Measurements from ENCODE around the gene TMEM161B.
A peak's percentile ranks its signal among the peaks of the same experiment; 100 is the strongest.
"Not testable (repeated sequence)": the region's sequence is repeated elsewhere in the genome, so short reads cannot be mapped to it uniquely, and the experiment has no call there.

The TMEM161B gene

DNA sequence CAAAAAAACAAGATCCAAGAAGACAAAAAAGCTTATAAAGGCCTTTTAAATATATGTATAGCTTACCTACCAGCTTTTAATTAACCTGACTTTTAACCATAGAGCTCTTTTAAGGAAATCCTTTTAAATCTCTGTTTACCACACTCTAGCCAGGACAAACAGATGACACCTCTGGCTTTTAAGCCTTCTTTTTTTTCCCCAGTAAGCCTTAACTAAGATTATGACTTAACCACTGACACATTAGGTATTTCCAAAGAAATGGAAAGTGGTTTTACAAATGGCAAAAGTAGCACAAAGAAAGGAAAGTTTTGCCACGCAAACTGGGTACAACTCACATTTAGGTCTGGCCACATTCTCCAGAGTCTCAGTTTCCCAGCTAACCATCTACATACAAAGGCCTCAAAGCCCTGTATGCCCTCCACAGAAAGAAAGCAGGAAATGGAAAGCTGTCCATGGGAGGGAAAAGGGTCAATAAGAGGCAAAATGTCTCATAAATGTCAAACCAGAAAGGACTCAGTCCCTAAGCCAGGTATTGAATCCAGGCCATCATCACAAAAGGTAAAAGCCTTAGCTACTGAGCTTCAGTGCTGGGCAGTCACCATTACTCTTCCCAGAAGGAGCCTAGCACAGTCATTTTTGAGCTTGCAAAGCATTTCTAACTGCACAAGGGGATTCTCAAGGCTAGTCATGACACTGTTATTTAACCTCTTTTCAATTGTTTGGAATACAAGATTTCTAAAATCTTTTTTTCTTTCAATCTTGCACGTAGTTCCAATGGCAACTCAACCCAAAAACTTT lies 19.7 kb downstream of the TMEM161B start:
- peak; percentile 5 to 28 (median 16) for DNase-seq

DNA sequence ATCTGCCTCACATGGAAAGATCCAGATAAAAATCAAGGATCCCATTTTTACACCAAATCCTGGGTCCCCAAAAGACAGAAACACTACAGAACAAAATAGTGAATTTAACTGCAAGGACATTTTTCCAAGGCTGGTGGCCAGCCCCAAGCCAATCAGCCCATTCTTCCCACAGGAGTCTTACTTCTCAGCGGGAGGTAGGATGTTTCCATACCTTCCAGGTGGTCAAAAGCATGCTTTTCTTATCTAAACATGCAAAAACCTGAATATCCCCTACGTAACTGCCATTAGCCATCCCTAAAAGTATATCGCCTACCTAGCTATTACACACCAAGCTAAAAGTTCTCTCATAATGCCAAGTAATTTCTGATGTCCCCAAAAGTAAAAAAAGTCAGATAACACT lies 20.6 kb downstream of the TMEM161B start:
- DNase-seq, result no peak

DNA sequence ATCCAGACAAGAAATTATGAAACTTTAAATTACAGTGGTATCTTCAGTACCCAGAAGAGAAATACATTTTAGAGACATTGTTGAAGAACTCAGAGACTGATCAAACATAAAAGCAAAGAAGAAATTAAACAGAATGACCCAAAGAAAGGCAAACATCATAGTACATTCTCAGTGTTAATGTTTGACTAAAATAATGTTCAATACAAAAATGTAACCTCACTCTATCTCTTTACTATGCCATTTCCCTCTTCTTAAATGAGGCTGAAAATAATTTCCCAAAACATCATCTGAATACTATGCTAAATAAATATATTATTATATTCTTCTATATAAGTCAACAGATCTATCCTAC lies 22.8 kb downstream of the TMEM161B start:
- DNase-seq, result no peak

DNA sequence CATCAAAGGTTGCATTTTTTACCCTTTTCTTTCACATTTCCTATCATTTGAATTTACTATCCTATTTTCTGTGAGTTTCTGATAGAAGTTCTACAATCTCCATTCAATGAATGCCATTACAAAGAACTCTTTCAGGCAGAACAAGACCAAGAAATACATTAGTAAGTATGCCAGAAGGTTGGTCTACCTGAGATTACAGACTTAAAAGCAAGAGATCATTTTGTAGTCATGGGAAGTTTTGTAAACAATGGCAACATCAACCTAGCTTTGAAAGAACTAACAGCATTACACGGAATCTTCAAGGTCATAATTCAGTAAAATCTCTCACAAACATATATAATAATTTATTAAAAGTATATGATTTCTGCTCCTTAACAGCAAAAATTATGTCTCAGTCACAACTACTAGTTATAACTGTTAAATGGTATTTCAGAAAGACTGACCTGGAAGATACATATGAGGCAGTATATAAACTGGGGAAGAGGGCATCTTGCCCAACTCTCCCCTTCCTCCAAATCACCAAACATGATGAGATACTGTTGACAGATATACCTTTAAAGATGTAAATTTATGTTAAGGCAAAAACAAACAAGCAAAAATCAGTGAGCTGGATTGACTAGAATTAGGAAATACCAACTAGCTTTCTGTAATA lies 23.3 kb downstream of the TMEM161B start:
- DNase-seq, result no peak

DNA sequence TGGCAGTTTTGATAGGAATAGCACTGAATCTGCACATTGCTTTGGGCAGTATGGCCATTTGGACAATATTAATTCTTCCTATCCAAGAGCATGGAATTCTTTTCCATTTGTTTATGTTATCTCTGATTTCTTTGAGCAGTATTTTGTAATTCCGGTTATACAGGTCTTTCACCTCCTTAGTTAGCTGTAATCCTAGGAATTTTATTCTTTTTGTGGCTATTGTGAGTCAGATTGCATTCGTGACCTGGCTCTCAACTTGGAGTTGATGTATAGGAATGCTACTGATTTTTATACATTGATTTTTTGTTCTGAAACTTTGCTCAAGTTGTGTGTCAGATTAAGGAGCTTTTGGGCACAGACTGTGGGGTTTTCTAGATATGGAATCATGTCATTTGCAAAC lies 24.0 kb downstream of the TMEM161B start:
- no peak for DNase-seq

DNA sequence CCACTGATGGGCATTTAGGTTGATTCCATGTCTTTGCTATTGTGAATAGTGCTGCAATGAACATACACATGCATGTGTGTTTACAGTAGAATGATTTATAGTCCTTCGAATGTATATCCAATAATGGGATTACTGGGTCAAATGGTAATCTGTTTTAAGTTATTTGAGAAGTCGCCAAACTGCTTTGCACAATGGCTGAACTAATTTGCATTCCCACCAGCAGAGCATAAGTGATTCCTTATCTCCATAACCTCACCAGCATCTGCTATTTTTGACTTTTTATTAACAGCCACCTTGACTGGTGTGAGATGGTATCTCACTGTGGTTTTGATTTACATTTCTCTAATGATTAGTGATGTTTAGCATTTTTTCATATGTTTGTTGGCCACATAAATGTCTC lies 25.2 kb downstream of the TMEM161B start:
- not testable (repeated sequence) for DNase-seq

DNA sequence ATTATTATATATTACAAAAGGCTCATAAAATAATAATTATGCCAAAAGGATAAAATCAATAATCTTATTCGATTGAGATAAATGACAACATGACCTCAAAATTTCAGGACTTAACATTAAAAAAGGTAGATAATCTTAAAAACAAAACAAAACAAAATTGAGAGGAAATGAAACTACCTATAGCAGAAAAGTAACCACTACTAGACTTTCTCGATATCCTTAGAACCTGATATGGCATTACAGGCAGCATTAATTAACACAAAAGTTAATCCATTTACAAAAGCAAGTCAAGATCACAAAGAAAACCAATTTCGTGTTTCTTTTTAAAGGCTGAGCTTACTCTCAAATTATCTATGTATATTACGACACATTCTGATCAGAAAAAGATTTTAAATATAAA lies 29.9 kb downstream of the TMEM161B start:
- no peak for DNase-seq

DNA sequence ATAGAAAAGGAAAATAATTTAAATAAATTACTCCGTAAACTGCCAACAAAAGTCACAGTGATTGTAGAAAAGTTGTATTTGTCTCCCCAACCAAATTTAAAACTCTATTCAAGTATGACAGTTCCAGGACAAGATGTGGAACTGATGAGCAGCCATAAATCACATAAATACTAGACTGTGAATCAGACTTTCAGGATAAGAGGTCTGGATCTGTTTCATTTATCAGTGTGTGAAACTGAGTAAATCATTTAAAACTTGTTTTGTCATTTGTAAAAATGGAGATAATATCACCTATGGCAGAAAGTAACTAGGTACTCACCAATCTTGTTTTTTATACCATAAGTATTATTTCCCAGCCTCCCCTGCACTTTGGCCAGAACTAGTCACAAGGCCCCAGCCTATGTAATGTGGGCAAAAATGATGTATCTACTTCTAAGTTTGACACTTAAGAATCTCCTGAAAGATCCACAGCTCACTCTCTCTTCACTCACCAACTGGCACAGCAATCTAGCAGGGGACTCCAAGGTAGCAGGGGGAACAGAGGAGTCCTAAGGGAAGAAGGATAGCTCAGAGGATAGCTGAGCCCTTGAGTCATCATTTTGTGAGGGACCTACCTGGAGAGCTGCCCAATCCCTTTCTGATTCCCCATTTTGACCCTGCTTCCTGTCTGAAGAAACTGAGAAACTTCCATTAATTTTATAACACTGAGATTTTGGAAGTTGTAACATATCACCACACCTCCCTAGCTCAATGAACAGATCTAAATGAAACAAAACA lies 31.6 kb downstream of the TMEM161B start:
- DNase-seq, result no peak

DNA sequence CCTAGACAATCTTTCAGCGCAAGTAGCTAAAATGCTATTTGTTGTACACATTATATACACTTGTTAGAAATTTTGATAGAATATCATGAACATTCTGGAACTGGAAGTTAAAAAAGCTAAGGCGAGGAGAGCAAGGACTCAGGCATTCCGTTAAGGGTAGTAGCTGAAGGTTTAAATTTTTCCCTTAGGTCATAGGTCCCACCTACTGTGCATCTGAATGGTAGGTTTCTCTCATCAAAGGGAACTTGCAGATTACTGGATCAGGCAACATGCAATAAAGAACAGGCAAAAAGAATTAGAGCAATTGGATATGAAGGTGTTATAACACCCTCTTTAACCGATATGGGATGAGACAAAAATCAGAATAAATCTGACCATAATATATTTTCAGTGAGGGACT lies 32.8 kb downstream of the TMEM161B start:
- DNase-seq, result no peak

DNA sequence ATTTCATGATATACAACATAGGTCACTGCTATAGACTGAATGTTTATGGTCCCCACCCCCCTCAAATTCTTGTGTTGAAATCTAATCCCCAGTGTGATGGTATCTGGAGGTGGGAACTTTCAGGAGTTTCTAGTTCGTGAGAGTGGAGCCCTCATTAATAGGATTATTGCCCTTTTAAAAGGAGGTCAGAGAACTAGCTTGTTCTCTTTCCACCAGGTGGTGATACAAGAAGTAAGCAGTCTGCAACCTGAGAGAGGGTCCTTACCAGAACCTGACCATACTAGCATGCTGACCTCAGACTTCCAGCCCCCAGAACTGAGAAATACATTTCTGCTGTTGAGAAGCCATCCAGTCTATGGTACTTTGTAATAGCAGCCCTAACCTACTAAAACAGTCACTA lies 33.3 kb downstream of the TMEM161B start:
- DNase-seq, result no peak

DNA sequence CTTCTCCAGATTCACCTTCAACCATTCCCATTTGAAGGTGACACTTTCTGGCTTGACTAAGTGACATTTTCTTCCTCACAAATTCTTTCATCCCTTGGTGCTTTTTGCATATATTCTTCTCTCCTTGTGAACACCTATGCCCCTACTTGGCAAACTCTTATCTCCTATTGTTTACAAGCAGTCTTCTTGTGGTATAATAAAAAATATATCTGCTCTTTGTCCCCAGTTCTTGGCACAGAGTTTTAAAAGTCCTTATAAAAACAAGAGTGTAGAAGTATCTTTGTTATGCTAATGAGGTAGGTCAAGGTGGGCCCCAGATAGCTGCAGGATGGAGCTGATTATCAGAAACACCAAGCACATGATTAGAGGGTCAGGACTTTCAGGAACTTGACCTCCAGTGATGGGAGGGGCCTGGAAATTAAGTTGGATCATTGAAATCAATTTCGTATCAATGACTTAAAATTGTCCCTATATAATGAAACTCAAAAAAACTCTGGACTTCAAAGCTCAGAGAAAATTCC lies 38.0 kb downstream of the TMEM161B start:
- DNase-seq, result no peak

DNA sequence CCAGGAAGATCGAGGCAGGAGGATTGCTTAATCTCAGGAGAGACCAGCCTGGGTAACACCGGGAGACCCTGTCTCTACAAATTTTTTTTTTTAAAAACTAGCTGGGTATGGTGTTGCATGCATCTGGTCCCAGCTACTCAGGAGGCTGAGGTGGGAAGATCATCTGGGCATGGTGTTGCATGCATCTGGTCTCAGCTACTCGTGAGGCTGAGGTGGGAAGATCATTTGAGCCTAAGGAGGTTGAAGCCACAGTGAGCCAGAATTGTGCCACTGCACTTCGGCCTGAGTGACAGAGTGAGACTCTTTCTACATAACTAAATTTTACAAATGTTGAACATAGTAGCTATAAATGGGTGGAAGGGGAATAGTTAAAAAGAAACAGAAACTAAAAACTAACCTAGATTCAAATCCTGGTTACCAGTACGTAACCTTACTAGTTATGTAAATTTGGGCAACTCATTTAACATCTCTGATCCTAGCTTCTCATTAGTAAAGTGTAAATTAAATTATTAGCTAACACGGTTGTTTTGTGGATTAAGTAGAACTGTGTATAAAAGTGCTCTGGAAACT lies 41.7 kb downstream of the TMEM161B start:
- no peak for DNase-seq

DNA sequence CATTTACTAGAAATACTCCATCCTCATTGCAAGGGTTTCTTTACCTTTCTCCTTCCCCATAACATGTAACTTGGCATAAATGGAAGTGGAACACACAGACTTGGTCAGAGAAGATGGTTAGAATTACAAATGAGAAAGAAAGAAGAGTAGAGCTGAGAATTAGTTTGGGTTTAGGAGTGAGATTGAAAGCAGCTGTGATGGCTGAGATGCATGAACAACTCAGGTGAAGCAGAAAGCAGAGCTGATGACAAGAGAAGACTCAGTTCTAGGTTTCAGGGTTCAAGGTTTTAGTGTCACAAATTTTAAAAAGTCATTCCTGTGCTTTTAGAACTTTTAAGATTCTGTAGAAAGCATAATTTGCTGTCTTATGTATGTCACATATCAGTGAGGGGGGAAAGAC lies 54.0 kb downstream of the TMEM161B start:
- DNase-seq, result no peak

DNA sequence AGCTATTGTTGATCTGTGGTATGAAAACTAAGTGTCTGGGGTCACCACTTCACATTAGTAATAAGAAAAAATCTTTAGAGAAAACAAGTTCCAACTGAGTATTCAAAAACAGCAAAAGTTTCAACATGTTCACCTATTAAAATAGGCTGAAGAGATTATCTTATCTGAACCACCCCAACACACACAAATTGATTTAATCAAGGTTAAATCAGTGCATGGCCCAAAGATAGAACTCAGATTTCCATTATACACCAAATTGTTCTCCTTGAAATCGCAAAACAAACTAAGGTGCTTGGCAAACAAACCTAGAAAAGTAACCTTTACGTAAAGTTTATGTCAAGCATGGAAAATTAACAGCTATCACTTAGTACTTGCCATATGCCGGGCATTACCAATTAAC lies 61.1 kb downstream of the TMEM161B start:
- DNase-seq, result no peak

DNA sequence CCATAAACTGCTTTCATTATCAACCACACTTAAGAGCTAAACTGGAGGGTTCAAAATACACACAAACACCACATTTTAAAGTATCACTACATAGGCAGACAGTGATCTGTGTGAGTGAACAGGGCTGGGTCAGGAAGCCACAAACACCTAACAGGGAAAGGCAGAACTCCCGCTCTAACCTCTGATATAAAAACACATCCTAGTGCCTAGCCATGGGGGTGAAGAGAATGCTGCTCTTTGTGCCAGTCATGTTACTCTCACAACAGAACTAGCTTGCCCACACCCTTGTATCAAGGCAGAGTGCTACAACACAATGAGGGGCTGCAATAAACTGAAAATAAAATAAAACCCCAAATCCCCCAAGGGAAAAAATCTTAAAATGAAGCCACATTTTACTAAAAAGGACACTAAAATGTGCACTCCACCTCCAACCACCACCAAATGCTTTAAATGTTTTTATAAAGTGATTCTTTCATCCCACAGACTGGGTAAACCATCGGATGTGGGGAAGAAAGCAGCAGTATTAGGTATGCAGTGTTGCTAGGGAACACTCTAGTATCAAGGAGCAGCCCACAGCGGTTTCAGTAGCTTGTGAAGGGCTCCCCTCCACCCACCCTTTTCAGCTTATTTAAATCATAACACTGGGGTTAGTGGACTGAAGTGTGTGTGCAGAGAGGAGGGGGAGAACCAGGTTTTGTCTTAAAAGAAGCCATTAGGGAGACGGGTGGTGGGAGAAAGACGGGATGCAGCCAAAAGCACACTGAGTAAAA lies 64.5 kb downstream of the TMEM161B start:
- DNase-seq, result no peak

DNA sequence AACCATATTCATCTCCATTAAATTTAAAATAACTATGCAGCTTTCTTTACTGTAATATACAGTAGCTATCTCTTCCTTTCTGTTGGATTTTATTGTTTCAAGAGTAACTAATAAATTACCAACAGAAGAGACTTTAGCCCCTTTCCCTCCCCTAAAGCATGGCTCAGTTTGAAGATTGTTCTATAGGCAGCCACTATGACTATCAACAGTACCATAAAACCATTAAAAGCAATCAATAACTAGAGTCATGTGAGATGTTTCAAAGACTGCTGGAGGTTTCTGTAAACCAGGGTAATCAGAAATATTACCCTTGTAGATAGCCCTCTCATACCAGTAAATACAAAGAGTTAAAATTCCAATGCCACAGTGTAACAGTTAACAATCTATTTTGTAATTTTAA lies 73.0 kb downstream of the TMEM161B start:
- DNase-seq, result no peak

DNA sequence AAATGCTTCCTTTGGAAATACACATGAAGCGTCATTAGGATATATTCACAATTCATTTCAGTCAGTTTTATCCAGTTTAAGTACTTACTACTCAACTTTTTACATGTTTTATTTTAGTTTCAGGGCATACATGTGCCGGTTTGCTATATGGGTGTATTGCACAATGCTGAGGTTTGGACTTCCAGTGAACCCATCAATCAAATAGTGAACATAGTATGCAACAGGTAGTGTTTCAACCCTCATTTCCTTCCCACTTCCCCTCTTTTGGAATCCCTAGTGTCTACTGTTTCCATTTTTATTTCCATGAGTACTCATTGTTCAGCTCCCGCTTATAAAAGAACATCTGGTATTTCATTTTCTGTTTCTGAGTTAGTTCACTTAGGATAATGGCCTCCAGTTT lies 74.7 kb downstream of the TMEM161B start:
- DNase-seq, result no peak

DNA sequence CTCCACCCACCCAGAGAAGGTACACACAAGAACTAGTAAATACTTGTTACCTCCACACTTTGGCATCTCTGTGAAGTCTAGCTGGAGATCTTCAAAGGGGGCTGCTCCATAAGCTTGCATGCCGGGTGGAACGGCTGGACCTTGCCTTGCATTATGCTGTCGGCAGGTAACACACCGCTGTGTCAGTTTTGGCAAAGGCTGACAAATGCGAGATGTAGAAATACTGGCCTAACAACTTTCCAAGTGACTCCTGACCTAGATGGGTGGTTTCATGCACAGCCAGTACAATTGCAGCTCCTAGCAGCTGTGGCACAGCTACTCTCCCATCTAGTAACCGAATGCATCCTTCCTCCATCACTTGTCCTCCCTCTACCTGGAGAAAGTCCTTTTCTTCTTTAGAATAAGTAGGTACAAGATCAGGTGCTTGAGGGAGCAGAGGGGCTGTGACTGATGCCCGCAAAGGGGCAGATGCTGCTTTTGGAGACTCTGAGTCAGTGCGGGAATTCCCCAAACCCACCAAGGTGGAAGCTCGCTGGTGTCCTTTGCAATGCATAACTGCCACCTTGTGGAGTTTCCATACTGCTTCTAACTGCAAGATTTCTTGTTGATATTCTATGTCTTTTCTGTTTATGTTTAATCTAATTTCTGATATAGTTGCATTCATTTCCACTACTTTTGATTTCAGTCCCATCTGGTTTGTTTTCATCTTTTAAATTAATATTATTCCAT lies 78.4 kb downstream of the TMEM161B start:
- no peak for DNase-seq

DNA sequence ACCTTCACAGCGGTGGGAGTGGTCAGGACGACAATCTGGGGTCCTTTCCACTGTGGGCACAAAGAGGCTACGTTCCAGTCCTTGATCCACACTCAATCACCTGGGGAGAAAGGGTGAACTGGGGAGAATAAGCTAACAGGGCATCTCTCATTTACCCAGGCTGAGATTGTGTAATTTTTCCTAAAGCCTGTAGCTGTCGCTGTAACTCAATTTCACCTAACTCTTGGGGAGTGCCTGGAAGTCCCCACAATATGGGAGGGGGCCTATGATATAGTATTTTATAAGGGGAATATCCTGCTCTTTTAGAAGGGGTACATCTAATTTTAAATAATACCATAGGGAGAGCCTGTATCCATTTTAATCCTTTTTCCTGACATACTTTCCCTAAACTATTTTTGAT lies 79.2 kb downstream of the TMEM161B start:
- not testable (repeated sequence) for DNase-seq

DNA sequence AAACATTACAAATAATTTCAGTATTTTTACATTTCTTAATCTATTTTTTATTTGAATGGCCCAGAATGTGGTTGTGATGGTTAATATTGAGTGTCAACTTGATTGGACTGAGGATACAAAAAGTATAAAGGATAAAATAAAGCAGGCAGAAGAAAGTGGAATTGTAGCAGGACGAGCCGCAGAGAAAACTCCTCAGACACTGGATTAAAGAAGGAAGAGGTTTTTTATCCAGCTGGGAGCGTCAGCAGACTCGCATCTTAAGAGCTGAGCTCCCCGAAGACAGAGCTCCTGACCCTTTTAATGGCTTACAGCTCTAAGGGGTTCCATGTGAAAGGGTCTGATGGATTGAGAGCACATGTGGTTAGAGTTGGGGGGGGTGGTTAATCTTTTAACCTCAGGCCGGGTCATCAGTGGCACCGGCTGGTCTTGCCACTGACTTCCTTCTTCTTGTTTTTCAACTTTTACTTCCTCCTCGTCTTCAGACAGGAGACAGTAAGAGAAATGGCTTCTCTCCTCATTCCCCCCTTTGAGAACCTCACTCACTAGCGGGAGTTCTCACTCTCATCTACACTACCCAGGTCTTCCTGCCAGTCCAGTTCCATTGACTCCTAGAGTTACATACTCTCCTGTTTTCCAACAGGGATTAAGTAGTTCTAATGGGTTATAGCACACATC lies 80.0 kb downstream of the TMEM161B start:
- peak in 1 of 3 donors; percentile 2 for DNase-seq

DNA sequence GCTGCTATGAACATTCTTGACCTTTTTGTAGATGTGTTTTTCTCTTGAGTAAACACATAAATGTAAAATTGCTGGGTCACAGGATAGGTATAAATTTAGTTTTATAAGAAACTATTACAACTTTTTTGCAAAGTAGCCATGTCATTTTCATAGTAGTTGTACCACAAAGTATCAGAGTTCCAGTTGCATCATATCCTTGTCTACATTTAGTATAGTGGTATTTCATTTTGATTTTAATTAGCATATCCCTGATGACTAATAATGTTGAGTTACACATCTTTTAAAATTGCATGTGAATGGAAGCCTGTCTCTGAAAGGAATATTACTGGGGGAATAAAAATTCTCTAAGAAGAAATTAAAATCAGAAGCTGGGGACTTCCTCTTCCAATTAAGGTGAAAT lies 85.4 kb downstream of the TMEM161B start:
- DNase-seq, result no peak
